Vagina (tissue), 2 donors: ENCODE results near the gene SSUH2. TPM values are rescaled to one million over a fixed set of nuclear protein-coding genes. Genes with fewer than 3 reads are reported as not detected.

Experiments used
- DNase-seq, 2 donors: peaks; one replicate each; pipeline ENCODE4 v3.0.0-alpha.2; 2017; ENCODE audit errors: extremely low spot score in 2 of 2
- H3K27ac ChIP-seq: fragments of 200-600 bp; sonication (generic); one replicate; pipeline ENCODE4 v1.5.1; 2019
- H3K27me3 ChIP-seq: fragments of 200-600 bp; sonication (generic); one replicate; pipeline ENCODE4 v1.5.1; 2019
- H3K36me3 ChIP-seq, 2 donors: fragments of 200-600 bp; sonication (generic); one replicate each; pipeline ENCODE4 v1.5.1; 2017 to 2019
- H3K4me1 ChIP-seq: fragments of 200-600 bp; sonication (generic); one replicate; pipeline ENCODE4 v1.5.1; 2019
- H3K4me3 ChIP-seq, 2 donors: fragments of 200-600 bp; sonication (generic); 1 replicate in 1 of 2; 2 replicates in 1 of 2; pipeline ENCODE4 v1.5.1; 2016 to 2019
- H3K9me3 ChIP-seq: fragments of 200-600 bp; sonication (generic); one replicate; pipeline ENCODE4 v1.5.1; 2019
- CTCF ChIP-seq, 3 experiments: fragments of 450-650 bp in 2 of 3; fragments of 200-600 bp in 1 of 3; sonication (generic) in 1 of 3; IDR thresholded peaks; one replicate each; pipeline ENCODE4 v1.5.1; 2017 to 2019; ENCODE audit warnings: antibody characterized with exemption in 3 of 3, mild to moderate bottlenecking in 2 of 3, moderate library complexity in 2 of 3
- POLR2A ChIP-seq, 2 donors: fragments of 450-650 bp; IDR thresholded peaks; one replicate each; pipeline ENCODE4 v1.6.1; 2017; ENCODE audit warnings: antibody characterized with exemption in 2 of 2, mild to moderate bottlenecking in 2 of 2, moderate library complexity in 2 of 2
- POLR2AphosphoS5 ChIP-seq, 2 donors: sonication (generic); formaldehyde crosslinking; IDR thresholded peaks; one replicate each; pipeline ENCODE4 v1.9.0; 2017; ENCODE audit warnings: antibody characterized with exemption in 2 of 2, mild to moderate bottlenecking in 2 of 2, low read depth in 1 of 2; ENCODE audit not compliant: insufficient read depth in 1 of 2
- intact Hi-C: fragments of 100-400 bp; cut with DNase I; formaldehyde crosslinking; loops from one replicate; pipeline ENCODE4 v1.15.1; 2023
- total RNA-seq: library from RNA; depleted of rRNA; stranded (reverse); fragments of >200 nt; gene quantifications from one replicate; pipeline ENCODE4 v1.2.3, GENCODE V29; 2016

SSUH2 gene
- total RNA-seq, 1 donor from 2014 or later = not detected

- TF ChIP-seq POLR2A (IDR thresholded peaks at IDR 0.05) = no peak
- TF ChIP-seq CTCF (IDR thresholded peaks at IDR 0.05) = no peak
- TF ChIP-seq POLR2AphosphoS5 (IDR thresholded peaks at IDR 0.05; ENCODE audit: insufficient read depth in 1 of 2, low read depth in 1 of 2) = no peak
- intact Hi-C loops = no loop called here
- H3K4me3 ChIP-seq = no peak overlapping the region
- H3K27ac ChIP-seq = no peak overlapping the region
- peaks cover 8% of the 10 kb centered on the region for H3K4me1 ChIP-seq
- no peak for DNase-seq
- no peaks in the 10 kb centered on the region for H3K36me3 ChIP-seq
- H3K9me3 ChIP-seq = no peaks in the 10 kb centered on the region
- no peaks in the 10 kb centered on the region for H3K27me3 ChIP-seq
Observed at GRCh38 chr3:8597219-8597853, 47.3 kb downstream of the SSUH2 start.

- H3K36me3 ChIP-seq = no peaks in the 10 kb centered on the region
- H3K27me3 ChIP-seq = no peaks in the 10 kb centered on the region
- no peak for TF ChIP-seq POLR2AphosphoS5 (IDR thresholded peaks at IDR 0.05; ENCODE audit: insufficient read depth in 1 of 2, low read depth in 1 of 2)
- TF ChIP-seq CTCF (IDR thresholded peaks at IDR 0.05) = no peak
- TF ChIP-seq POLR2A (IDR thresholded peaks at IDR 0.05) = no peak
- H3K4me3 ChIP-seq = no peak overlapping the region
- peak in 1 of 2 donors; percentile 70 for DNase-seq
- peaks cover 8% of the 10 kb centered on the region for H3K4me1 ChIP-seq
- no peaks in the 10 kb centered on the region for H3K9me3 ChIP-seq
- intact Hi-C loops = no loop called here
- no peak overlapping the region for H3K27ac ChIP-seq
Observed at GRCh38 chr3:8596321-8597218, 48.0 kb downstream of the SSUH2 start.

GRCh38 chr3:8595695-8596115 lies 48.9 kb downstream of the SSUH2 start:
- no peaks in the 10 kb centered on the region for H3K27me3 ChIP-seq
- no peak overlapping the region for H3K4me3 ChIP-seq
- TF ChIP-seq CTCF (IDR thresholded peaks at IDR 0.05) = no peak
- no peak for TF ChIP-seq POLR2AphosphoS5 (IDR thresholded peaks at IDR 0.05; ENCODE audit: insufficient read depth in 1 of 2, low read depth in 1 of 2)
- TF ChIP-seq POLR2A (IDR thresholded peaks at IDR 0.05) = no peak
- H3K27ac ChIP-seq = no peak overlapping the region
- H3K4me1 ChIP-seq = peaks cover 8% of the 10 kb centered on the region
- no peaks in the 10 kb centered on the region for H3K9me3 ChIP-seq
- intact Hi-C loops = no loop called here
- DNase-seq = peak in 1 of 2 donors; percentile 54
- no peaks in the 10 kb centered on the region for H3K36me3 ChIP-seq

- intact Hi-C loops = no loop called here
- H3K27me3 ChIP-seq = no peaks in the 10 kb centered on the region
- no peak overlapping the region for H3K4me3 ChIP-seq
- peaks cover 9% of the 10 kb centered on the region for H3K4me1 ChIP-seq
- H3K9me3 ChIP-seq = no peaks in the 10 kb centered on the region
- peak in 1 of 2 donors; percentile 74 for DNase-seq
- no peak overlapping the region for H3K27ac ChIP-seq
- no peak for TF ChIP-seq CTCF (IDR thresholded peaks at IDR 0.05)
- TF ChIP-seq POLR2AphosphoS5 (IDR thresholded peaks at IDR 0.05; ENCODE audit: insufficient read depth in 1 of 2, low read depth in 1 of 2) = no peak
- no peak for TF ChIP-seq POLR2A (IDR thresholded peaks at IDR 0.05)
- no peaks in the 10 kb centered on the region for H3K36me3 ChIP-seq
Observed at GRCh38 chr3:8595252-8595651, 49.3 kb downstream of the SSUH2 start.
